Limb (tissue), 2 donors: ENCODE results near the gene AFG1L.
"Not testable (repeated sequence)": the region's sequence is repeated elsewhere in the genome, so short reads cannot be mapped to it uniquely, and the experiment has no call there.

ENCODE experiments used
- DNase-seq, 2 donors: peaks; one replicate each; pipeline ENCODE4 v3.0.0-alpha.2; 2016; ENCODE audit errors: extremely low spot score in 2 of 2

The AFG1L gene

GRCh38 chr6:108294727-108295625 is at the start of gene AFG1L:
AFG1L (plus strand) TSS chr6:108295054; CDS start chr6:108295080, 26 bp downstream.
- peak; percentile 88 to 96 for DNase-seq

DNA sequence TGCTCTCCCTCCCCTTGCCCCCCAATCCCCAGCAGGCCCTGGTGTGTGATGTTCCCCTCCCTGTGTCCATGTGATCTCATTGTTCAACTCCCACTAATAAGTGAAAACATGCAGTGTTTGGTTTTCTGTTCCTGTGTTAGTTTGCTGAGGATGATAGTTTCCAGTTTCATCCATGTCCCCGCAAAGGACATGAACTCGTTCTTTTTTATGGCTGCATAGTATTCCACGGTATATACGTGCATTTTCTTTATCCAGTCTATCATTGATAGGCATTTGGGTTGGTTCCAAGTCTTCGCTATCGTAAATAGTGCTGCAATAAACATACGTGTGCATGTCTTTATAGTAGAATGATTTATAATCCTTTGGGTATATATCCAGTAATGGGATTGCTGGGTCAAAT is 49.8 kb upstream of the AFG1L start:
- not testable (repeated sequence) for DNase-seq

- no peak for DNase-seq
Measured at GRCh38 chr6:108247965-108248536, 46.8 kb upstream of the AFG1L start.

DNA sequence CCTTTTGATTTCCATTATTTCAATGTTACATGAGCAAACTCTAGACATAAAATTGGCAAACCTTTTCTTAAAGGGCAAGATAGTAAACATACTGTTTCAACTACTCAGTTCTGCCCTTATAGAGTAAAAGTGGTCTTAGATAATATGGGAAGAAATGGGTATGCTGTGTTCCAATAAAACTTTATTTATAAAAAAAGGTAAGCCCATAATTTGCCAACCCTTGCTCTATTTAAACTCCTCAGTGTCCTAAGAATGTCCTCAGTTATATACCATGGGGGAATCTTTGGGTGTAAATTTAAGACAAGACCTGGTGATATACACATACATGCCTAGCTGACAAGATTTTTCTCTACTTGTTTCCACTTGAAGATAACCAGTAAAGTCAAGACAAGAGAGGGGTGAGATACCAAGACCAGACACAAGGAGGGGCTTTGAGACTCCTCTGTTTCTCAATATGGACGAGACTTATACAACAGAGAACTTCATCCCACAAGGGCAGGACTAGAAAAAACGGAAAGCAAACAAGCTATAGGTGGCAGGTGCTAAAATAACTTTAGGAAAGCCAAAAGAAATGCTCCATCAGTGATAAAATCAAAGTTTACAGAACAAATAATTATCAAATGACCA is 44.5 kb upstream of the AFG1L start:
- DNase-seq = no peak

- no peak for DNase-seq
Measured at GRCh38 chr6:108251252-108251651, 43.6 kb upstream of the AFG1L start.

DNA sequence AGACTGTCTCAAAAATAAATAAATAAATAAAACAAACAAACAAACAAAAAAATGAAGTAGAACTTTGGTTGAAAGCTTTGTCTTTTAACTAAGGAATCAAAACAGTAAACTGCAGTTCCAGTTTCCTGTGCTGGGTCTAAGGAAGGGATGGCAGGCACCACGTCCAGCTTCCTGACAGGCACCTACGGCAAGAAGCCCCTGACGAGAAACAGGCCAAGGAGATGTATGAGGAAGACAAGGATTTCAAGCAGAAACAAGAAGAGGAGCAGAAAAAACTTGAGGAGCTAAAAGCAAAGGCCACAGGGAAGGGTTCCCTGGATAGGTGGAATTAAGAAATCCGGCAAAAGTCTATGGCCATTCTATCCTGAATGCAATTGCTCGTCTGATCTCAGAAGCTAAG is 42.8 kb upstream of the AFG1L start:
- no peak for DNase-seq

DNA sequence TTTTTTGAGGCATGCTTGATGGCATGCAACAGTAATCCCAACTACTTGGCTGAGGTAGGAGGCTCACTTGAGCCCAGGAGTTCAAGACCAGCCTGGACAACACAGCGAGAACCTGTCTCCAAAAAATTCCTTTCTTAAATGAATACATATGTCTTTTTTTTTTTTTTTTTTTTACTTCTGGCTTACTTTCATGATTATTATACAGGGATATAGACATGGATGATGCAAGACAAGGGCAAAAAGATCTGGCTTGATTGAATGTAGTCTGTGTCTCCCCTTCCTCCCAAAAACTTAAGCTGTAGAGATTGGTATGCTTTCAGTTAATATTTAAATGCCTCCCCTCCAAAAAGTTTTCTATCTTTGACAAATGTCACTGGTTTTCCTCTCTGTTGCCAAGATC is 41.6 kb upstream of the AFG1L start:
- DNase-seq = no peak

DNA sequence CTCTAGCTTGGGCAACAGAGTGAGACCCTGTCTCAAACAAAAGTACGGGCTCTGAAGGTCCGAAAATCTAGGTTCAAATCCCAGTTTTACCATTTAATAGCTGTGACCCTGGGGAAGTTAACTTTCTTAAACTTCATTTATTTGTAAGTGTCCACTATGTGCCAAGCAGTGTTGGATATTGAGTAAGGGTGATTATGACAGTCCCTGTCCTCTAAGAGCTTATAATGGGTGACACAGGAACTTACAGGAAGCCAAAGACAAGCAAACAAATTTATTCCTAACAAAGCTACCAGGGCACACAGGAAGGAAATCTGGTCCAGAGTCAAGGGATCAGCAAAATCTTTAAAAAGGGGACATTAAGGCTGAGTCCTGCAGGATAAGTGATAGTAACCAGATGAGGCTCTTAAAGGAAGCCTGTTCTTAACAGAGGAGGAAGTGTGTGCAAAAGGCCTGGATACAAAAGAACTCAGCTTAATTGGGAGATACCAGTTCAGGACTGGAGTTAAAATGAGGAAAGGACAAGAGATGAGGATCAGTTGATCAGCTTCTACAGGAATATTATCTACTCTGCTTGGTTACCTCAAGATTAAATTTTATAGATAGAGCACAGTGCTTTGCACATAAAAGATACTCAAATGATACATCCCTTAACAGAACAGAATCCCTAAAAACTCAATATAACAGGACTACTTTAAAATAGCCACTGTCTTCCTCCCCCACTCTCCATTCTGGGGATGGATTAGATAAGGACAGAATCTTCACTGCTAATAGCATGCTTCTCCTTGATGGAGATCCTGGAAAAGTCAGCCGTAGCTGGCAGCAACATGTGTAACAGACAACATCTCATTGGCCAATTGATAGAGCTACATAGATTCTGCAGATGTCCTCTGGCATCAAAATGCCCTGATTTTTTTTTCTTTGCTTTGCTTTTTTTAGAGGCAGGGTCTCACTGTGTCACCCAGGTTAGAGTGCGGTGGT is 40.1 kb upstream of the AFG1L start:
- DNase-seq = no peak

DNA sequence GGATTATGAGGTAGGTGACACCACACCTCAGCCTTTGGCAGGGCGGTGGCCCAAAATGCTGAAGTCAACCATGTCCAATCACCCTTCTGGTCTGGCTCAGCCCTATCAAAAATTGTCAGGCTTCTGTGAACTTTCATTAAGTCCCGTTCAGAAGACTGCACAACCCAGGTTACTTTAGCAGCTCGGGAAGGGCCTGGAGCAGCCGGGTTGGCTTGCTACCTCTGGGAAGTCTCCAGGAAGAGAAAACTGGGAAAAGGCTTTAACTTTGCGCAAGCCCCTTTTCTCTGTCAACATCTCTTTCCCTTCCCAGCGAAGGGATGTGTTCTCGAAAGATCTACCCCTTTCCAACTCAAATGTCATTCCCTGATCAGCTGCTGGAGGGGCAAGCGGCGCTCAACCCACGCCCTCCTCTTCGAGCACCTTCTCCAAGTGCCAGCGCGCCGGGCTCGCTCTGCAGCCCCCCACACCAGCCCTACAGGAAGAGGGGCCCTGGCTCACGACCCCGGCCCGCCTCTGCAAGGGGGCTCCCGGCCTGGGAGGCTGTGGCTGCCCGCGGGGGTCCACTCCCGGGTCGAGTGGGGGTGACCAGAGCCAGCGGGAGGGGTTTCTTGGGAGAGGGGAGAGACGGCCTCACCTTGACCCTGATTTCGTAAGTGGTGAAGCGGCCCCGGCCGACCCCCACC is 34.6 kb upstream of the AFG1L start:
- DNase-seq = peak in 1 of 2 donors; percentile 50

- DNase-seq = peak; percentile 91 to 96
Measured at GRCh38 chr6:108260809-108261569, 33.9 kb upstream of the AFG1L start, which contains the start of gene SNX3. SNX3 (minus strand) TSS chr6:108261040; CDS start chr6:108260921, 119 bp downstream.

GRCh38 chr6:108263371-108263770 is 31.5 kb upstream of the AFG1L start:
- DNase-seq = no peak

DNA sequence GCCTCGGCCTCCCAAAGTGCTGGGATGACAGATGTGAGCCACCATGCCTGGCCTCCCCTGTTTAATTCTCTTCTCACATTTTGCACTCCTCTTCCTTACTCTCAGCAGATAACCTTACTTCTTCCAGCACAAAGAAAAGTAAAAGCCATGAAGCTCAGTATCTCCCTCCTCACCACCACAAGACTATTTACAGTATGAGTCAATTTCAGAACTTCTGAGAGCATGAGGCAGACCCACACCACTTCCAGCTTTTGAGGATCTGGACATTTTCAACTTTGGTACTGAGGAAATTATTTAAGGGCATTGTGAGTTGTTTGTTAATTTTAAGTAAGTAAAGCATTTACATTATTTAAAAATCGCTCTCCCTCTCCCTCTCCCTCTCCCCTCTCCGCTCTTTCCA is 26.0 kb upstream of the AFG1L start:
- no peak for DNase-seq

GRCh38 chr6:108269955-108270354 is 24.9 kb upstream of the AFG1L start:
- DNase-seq = not testable (repeated sequence)

DNA sequence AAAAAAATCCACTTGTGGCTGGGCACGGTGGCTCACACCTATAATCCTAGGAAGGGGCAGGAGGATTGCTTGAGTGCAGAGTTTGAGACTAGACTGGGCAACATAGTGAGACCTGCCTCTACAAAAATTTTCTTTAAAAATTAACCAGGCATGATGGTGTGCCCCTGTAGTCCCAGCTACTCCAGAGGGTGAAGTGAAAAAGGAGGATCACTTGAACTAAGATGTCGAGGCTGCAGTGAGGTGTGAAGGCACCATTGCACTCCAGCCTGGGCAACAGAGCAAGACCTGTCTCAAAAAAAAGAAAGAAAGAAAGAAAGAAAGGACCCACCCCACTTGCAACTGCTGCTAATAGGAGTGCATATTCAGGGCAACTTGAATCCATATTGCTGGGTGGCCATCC is 20.3 kb upstream of the AFG1L start:
- DNase-seq = no peak

GRCh38 chr6:108275976-108276375 is 18.9 kb upstream of the AFG1L start:
- no peak for DNase-seq

- no peak for DNase-seq
Measured at GRCh38 chr6:108277295-108277694, 17.6 kb upstream of the AFG1L start.

DNA sequence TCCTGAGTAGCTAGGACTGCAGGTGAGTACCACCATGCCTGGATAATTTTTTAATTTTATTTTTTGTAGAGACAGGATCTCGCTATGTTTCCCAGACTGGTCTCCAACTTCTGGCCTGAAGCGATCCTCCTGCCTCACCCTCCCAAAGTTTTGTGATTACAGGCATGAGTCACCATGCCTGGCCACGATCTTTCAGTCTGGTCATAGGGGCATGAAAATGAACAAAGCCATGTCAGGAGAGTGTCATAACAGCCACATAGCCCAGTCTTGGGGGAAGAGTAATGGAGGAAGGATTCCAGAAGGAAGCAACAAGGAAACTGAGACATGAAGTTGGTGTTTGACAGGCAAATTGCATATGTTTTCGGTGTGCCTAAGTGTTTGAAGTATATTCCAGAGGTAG is 17.0 kb upstream of the AFG1L start:
- no peak for DNase-seq

DNA sequence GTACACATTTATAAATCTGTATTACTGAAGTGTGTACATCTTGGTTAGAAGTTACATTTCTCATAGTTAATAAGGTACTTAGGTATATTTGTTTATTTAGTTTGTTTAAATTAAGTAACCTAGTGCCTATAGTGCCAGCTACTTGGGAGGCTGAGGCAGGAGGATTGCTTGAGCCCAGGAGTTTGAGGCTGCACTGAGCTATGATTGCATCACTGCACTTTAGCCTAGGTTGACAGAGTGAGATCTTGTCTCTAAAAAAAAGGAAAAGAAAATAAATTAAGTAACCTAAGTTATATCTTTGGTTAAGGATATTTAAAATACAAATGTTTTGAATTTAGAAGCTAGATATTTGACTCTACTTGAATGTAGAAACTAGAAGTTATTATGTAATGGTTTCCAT is 9.5 kb upstream of the AFG1L start:
- no peak for DNase-seq

DNA sequence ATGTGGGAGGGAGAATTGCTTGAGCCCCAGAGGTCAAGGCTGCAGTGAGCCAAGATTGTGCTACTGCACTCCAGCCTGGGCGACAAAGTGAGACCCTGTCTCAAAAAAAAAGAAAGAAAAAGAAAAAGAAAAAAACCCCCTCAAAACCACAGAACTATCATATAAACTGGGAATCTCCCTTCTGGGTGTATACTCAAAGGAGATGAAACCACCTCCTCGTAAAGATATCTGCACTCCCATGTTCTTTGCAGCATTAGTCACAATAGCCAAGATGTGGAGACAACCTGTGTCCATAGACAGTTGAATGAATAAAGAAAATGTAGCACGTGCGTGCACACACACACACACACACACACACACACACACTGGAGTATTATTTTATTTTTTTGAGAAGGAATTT is 8.5 kb upstream of the AFG1L start:
- no peak for DNase-seq

DNA sequence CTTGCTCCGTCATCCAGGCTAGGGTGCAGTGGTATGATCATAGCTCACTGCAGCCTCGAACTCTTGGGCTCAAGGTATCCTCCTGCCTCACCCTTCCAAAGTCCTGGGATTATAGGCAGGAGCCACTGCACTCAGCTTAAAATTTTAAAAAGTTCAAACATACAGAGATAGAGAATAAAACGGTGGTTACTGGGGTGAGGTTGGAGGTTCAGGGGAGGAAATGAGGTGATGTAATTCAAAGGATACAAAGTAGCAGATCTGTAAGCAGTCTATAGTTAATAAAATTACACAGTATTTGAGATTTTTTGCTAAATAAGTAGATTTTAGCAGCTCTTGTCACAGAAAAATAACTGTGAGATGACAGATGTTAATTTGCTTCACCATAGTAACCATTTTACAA is 7.5 kb upstream of the AFG1L start:
- DNase-seq = no peak
